GM18499 (cell line): ENCODE data around the gene TENM4.

Experiments used
- ATAC-seq: cut with Tn5 transposase; IDR thresholded peaks from one replicate; pipeline ENCODE4 v1.9.1; 2021; ENCODE audit warnings: moderate number of reproducible peaks; ENCODE audit not compliant: insufficient read depth, unreplicated experiment

Gene TENM4

DNA sequence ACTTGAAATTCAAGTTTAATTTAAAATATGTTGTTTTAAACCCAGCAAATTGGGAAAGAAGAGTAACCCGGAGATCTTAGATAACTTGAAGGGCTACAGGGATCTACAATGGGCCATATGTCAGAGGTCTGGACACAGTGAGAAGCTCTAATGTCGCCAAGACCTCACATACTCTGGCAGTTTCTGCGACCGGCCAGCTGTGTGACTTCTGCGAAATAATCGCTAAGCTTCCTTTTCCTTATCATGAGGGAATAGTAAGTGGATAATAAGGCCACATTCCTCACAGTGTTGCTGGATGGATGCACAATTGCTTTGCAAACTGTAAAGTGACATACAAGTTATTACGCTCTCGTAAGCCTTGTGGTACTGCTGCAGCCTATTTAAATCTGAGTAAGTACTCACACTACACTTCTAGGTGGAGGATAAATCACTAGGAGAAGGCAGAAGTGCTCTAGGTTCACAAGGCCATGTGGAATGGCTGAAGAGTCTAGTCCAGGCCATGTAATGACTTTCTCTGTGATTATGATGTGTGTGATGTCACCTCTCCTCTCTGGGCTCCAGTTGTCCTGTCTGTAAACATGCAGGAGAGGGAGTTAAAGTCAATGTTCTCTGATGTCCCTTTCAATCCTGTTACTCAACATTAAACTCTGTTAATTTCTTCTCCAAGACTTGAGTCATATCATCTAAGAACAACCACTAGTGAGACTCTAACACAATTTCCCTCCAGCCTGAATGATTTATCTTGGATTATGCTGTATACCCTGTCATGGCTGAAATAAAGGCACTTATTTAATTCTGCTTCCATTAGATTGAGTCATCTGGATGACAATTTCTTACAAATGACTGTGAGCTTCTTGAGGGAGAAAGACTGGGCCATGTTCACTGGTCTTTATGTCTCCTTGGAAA lies 673.5 kb downstream of the TENM4 start:
- ATAC-seq: no peak

GRCh38 chr11:78764946-78765345 lies 675.9 kb downstream of the TENM4 start:
- no peak for ATAC-seq

DNA sequence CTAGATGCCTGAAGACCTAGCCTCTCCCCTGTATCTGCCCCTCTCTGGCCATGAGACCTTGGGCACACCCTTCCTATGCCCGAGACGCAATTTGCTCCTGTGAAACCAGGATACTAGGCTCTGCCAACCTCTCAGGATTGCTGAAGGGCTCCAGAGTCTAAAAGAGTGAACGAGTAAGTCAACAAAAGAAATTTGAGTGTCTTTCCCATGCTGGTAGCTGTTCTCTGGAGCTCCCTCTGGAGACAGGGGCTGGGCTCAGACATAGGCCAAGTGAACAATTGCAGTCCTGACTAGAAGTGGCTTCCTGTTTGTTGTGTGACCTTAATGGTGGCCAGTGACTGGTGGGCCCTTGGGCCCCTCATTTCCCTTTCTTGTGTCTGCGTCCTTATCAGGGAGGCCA lies 677.2 kb downstream of the TENM4 start:
- no peak for ATAC-seq

- ATAC-seq: no peak
These were observed 678.7 kb downstream of the TENM4 start for GRCh38 chr11:78762105-78762504.

- ATAC-seq: no peak
These were observed 681.8 kb downstream of the TENM4 start for GRCh38 chr11:78759071-78759470.

DNA sequence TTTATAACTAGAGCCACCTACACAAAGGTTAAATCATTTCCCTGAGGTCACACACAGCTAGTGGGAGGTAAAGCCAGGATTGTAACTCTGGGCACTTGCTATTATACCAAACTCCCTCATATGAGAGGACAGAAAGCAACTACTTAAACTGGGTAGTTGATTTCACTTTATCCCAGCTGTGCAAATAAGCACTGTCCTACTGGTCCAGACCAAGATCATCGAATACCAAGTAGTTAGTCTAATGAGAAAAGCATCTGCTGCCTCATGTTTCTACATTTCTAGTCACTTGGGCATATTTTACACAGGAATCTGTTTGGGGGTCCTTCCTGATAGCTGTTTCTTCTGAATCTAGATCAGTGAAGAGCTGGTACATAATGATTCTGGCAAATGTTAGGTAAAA lies 687.5 kb downstream of the TENM4 start:
- ATAC-seq: no peak

DNA sequence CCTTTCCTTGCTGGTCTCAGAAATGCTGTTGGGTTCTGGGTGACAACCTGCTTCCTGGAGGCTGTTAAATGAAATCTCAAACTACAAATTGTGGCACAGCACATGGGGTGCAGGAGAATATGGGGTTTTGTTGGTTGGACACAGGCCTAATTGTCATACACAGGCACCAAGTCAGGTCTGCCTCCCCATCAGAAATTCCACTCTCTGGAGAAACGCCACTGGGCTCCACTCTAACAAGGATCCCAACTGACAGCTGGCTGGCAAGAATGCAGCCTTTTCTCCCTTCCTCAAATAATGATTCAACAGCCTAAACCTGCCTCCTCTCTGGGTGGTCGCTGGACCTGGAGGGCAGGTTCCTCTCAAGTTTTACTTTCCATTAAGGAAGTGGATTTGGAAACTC lies 688.3 kb downstream of the TENM4 start:
- ATAC-seq: no peak

DNA sequence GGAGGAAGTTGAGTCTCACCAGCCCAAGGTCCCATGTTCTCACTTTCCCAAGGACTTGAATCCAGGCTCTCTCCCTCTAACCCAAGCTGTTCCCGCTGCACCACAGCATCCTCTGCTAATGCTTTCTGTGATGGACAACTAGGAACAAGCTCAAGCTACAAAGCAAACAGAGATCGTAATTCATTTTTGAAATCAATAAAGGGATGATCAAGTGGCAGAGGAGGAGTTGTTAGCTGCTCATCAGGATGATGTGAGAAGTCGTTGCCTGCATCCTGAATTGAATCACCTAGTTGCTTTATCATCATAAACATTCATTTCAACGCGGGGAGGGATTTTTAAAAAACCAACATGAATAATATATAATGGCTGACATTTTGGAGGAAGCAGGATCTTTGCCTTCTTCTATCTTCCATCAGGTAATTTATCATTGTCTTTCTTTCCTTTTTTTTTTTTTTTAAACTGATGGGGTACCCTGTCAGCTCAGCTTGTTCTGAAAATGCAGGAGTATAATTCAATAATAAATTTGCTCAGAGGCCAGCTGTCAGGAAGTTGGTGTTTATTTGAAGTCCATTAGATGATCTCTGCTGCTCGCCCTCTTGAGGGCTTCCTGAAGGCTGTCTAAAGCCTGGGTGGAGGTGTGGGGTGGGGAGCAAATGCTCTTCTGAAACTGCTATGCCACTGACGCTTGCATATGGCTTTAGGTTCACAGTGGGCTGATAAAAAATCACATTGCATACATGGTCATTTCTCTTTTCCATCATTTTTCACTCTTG lies 691.7 kb downstream of the TENM4 start:
- ATAC-seq: no peak

DNA sequence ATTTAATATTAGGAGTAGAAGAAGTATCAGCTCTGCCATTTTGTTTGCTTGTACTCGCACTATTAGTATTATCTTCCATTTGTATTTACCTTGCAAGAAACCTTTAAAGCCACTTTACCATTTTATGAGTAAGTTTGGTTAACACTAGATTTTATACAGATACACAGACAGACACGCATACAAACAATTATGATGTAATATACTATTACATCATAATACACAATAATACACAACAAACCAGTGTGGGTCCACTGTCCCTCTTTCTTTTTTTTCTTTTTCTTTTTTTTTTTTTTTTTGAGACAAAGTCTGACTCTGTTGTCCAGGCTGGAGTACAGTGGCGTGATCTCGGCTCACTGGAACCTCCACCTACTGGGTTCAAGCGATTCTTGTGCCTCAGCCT lies 695.9 kb downstream of the TENM4 start:
- ATAC-seq: no peak

DNA sequence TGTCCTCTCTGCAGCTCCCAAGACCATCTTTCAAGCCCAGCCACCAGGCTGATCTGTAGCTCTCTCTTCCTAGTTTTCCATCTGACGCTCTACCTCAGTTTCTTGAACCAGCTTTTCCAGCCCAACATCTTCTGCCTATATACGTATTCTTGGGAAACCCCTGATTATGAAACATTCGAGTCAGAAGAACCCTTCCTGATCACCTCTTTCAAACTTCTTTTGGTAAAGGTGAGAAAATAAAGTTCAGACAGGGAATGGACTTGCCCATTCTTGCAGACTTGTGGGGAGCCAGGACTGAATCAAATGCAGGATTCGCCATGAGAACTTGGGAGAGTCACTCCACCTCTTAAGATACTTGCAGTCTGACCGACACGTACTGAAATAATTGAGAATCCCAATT lies 696.6 kb downstream of the TENM4 start:
- ATAC-seq: no peak

DNA sequence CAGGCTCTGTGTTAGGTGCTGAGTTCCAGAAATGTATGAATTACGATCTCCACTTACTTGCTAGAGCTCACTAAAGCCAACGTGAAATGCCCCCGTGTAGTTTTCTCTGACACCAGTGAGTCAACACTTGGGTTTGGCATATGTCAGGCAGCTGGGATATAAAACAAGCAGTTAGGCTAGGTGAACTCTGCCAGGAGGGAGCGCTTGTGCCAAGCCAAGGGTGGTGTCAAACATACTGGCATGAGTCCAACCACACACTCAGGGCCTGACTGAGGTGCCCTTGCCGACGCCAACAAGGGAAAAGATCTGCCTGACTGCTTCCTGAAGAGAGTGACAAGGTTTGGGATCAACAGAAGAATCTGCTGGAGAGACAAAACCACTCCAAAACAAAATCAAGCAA lies 698.4 kb downstream of the TENM4 start:
- ATAC-seq: no peak

- no peak for ATAC-seq
These were observed 699.1 kb downstream of the TENM4 start for GRCh38 chr11:78741741-78742140.

DNA sequence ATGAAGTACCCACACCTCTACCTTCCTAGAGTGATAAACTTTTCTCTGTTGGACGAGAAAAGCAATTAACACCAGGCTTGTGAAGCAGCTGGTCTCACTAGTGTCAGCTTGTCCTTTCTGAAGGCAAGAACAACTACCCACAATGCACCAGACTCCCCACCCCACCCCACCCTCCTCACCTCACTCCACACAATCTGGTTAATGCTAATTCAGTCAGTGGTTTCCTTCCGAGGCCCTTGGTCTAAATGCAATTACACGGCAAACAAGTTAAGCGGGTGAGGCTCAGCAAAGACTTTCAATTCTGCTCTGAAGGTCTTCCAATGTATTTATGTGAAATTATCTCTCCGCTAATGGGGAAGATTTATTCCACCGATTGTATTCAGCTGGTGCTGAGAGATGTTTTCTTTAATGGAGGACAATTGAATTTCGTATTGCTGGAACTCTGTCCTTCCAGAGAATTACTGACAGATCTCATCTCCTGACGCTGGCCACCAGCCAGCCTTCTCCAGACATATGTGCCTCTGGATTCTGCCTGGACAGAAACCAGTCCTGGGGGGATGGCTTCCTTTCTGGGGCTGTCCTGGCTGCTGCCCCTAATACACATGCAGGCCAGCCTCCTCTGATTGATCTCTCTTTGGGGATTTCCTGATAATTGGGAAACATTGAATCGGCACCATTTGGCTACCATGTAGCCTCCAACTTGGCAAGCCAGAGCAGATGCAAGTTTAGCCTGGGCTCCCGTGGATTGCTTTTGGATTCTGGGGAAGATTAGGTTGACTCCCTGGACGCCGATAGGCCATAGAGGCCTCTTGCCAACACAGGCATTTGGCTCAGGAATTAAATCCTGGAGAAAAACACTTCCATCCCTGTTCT lies 700.4 kb downstream of the TENM4 start:
- ATAC-seq: no peak

DNA sequence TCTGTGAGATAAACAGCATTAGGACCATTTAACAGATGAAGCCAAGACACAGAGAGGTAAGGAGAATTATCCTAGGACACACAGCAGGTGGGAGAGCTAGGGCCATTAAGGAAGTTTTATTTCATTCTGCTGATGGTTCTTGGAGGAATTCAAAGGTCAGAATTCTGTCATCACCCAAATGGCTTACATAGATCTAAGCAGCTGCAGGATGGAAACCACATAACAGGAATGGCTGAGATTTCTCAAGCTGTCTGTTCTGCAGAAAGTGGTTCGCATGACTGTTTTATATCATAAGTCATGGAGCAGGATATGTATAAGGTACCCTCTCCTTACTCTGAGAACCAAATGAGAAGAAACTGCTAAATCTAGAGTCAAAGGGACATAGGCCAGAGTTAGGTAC lies 702.9 kb downstream of the TENM4 start:
- no peak for ATAC-seq

DNA sequence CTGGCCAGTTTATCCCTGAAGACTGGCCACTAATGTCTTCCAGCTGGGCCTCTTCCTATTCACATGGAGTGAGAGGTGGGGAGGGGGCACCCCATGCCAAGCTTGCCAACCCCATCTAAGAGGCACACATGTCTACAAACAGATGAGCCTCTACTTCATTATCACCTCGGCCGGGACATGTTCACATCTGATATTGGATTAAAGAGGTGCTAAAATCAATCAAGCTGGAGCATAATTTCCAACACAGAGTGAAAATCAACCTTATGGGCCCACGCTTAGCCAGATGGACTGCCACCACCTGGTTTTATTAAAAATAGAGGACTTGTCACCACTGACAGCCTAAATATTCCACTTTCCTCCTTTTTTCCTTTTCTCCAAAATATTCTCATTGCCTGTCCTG lies 703.5 kb downstream of the TENM4 start:
- no peak for ATAC-seq

DNA sequence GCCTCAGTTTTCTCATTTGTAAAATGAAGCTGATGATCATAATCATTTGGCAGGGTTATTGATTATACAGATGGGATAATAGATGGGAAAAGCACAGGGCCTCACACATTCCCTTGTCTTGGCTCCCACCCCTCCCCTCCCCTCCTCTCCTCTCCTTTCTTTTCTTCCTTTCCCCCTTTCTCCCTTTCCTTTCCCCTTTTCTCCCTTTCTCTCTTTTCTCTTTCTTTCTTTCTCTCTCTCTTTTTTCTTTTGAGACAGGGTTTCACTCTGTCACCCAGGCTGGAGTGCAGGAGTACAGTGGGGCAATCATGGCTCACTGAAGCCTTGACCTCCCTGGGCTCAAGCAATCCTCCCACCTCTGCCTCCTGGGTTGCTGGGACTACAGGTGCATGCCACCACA lies 705.1 kb downstream of the TENM4 start:
- no peak for ATAC-seq

DNA sequence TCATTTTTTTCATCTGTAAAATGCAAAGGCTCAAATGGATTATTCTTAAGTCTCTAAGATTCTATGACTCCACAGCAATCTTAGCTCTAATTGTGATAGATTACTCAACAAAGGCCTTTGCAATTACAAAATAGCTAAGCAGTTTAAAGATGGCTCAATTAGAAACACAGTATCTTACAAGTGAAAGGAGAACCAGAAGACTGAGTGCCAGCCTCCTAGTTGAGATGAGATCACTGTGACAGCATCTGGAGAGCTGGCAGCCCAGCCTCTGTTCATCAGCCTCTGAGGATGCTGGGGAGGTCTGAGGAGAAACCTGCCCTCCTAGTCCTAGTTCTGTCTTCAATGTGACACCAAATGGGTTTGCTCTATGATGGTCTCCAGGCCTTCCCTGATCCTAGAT lies 707.8 kb downstream of the TENM4 start:
- ATAC-seq: no peak

DNA sequence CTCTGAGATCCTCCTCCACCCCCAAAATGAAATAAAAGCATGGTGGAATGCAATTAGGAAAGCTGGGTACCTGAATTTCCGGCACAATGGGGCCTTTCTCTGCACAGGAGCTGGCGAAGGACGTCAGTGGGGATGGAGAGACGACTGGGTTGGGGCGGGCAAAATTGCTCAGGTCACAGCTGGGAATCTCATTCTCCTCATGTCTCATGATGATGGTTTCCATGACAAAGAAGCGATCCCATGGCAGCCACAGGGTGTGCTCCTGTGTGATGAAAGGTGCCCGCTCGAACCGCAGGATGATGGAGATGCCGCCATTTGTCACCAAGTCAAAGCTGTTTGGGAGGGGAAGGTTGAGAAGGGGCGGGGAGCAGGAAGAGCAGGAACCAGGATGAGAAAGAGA lies 708.6 kb downstream of the TENM4 start:
- no peak for ATAC-seq

- ATAC-seq: no peak
These were observed 709.8 kb downstream of the TENM4 start for GRCh38 chr11:78731027-78731426.

- ATAC-seq: no peak
These were observed 710.5 kb downstream of the TENM4 start for GRCh38 chr11:78730267-78730824.
